Ectodermal cell (in vitro differentiated cells): Measurements from ENCODE around the gene SIRPG.
"Not testable (repeated sequence)": the region's sequence is repeated elsewhere in the genome, so short reads cannot be mapped to it uniquely, and the experiment has no call there.

Experiments
- H3K27ac ChIP-seq: 2 replicates; pipeline ENCODE4 v1.7.0; 2013; ENCODE audit warnings: mild to moderate bottlenecking, low read depth, low read length; ENCODE audit not compliant: insufficient read depth, poor library complexity, severe bottlenecking
- H3K27me3 ChIP-seq: 2 replicates; pipeline ENCODE4 v1.7.0; 2013; ENCODE audit warnings: mild to moderate bottlenecking, low read length; ENCODE audit not compliant: insufficient read depth, control insufficient read depth, poor library complexity, severe bottlenecking
- H3K36me3 ChIP-seq: one replicate; pipeline ENCODE4 v1.7.0; 2013; ENCODE audit warnings: low read length; ENCODE audit not compliant: control insufficient read depth, insufficient read depth
- H3K4me1 ChIP-seq: one replicate; pipeline ENCODE4 v1.7.0; 2013; ENCODE audit warnings: low read length; ENCODE audit not compliant: control insufficient read depth, insufficient read depth
- H3K4me3 ChIP-seq: 2 replicates; pipeline ENCODE4 v1.7.0; 2013; ENCODE audit warnings: low read depth, low read length, control low read depth; ENCODE audit not compliant: insufficient read depth
- H3K9me3 ChIP-seq: 2 replicates; pipeline ENCODE4 v1.7.0; 2013; ENCODE audit warnings: mild to moderate bottlenecking, low read length, moderate library complexity; ENCODE audit not compliant: control insufficient read depth
- WGBS, 2 experiments: methylation state at CpG; one replicate each; pipeline ENCODE4 v1.1.7; 2013; ENCODE audit warnings: missing lambda C conversion rate in 2 of 2; 5-methylcytosine and 5-hydroxymethylcytosine counted together

Gene SIRPG

DNA sequence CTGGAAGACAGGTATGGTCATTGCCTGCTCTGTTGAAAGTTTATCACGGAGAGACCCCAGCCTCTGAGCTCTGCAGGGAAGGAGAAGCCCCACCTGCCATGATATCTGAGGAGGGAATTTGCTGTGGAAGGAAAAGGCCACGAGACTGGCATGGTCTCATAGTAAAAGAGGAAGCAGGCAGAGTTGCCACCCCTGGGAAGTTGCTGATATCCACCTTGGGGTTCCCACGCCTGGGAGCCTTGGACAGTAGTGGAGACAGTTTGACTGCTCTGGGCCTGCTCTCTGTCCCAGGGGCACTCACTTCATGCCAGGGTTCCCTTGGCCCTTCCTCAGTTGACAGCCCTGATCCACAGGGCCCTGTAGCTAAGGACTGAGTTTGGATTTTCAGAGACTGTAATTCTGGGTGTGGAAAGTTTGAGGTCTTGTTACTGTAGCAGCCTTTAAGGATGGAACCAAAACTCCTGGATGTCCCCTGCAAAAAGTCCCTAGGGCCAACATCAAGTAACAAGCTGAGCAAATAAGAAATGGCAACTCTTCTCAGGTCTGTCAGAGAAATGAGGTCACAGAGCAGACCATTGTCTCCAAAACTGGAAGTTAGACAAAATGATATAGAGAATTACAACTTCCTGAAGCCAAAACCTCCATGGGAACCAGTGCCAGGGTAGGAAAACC lies 30.9 kb downstream of the SIRPG start:
- H3K9me3 ChIP-seq: no peaks in the 10 kb centered on the region
- H3K4me3 ChIP-seq: no peak overlapping the region
- no peaks in the 10 kb centered on the region for H3K4me1 ChIP-seq
- 92 to 93% methylated on average over 3 of the region's 3 CpGs for WGBS, 2 experiments
- H3K27me3 ChIP-seq: no peaks in the 10 kb centered on the region
- no peak overlapping the region for H3K27ac ChIP-seq
- H3K36me3 ChIP-seq: no peaks in the 10 kb centered on the region

DNA sequence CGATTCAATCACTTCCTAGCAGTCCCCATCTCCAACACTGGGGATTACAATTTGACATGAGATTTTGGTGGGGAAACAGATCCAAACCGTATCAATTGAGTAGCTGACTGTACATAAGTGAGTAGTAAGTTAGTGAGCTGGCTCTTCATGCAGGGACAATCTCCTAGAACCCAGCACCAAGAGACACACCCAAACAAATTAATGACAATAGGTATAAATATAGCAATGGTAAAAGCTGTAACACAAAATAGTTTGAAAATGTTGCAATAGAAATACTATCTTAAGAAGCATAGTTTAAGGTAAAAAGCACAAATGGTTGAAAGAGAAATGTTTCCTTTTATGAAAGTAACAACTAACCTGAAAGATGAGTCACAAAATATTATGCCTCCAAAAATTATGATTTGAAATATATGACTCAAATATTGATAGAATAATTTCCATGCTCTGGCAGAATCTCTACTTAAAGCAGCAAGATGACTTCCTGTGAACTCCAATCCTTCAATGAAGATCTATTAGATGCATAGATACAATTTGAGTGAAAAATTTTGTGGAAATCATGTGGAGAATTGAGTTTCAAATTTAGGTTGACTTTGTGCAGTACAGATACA lies 32.4 kb downstream of the SIRPG start:
- no peaks in the 10 kb centered on the region for H3K4me1 ChIP-seq
- no peak overlapping the region for H3K27ac ChIP-seq
- no peak overlapping the region for H3K4me3 ChIP-seq
- no peaks in the 10 kb centered on the region for H3K9me3 ChIP-seq
- no peaks in the 10 kb centered on the region for H3K36me3 ChIP-seq
- H3K27me3 ChIP-seq: no peaks in the 10 kb centered on the region
- 86 to 100% methylated on average over 2 of the region's 2 CpGs for WGBS, 2 experiments

DNA sequence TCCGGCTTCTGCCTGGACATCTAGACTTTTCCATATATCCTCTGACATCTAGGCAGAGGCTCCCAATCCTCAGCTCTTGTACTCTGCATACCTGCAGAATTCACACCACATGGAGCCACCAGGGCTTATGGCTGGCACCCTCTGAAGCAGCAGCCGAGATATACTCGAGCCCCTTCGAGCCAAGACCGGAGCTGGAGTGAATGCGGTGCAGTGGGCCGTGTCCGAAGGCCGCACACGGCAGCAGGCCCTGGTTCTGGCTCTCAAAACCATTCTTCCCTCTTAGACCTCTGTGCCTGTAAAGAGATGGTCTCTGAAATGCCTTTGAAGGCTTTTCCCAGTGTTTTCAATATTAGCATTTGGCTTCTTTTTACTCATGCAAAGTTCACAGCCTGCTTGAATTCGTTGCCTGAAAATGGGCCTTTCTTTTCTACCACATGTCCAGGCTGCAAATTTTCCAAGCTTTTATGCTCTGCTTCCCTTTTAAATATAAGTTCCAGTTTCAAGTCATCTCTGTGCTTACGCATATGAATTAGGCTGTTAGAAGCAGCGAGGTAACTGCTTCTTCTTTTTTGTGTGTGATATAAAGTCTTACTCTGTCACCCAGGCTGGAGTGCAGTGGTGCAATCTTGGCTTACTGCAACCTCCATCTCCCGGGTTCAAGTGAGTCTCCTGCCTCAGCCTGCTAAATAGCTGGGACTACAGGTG lies 33.9 kb downstream of the SIRPG start:
- Histone ChIP-seq H3K27ac (no peak overlapping the region), H3K27me3 (no peaks in the 10 kb centered on the region), H3K36me3 (no peaks in the 10 kb centered on the region), H3K4me3 (no peak overlapping the region), H3K4me1 (no peaks in the 10 kb centered on the region), H3K9me3 (no peaks in the 10 kb centered on the region)
- 91 to 92% methylated on average over 14 of the region's 14 CpGs for WGBS, 2 experiments

DNA sequence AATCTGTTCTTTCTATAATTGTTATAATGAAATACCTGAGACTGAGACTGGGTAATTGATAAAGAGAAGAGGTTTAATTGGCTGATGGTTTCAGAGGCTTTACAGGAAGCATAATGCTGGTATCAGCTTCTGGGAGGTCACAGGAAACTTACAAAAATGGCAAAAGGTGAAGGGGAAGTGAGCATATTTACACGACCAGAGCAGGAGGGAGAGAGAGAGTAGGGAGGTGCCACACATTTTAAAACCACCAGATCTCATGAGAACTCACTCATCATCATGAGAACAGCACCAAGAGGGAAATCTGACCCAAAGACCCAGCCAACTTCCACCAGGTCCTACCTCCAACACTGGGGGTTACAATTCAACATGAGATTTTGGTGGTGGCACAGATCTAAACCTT lies 35.1 kb downstream of the SIRPG start:
- no peak overlapping the region for H3K27ac ChIP-seq
- no peaks in the 10 kb centered on the region for H3K27me3 ChIP-seq
- no peaks in the 10 kb centered on the region for H3K9me3 ChIP-seq
- H3K4me1 ChIP-seq: no peaks in the 10 kb centered on the region
- WGBS, 2 experiments: 71% methylated on average over 1 of the region's 1 CpG; no CpG with 5 or more reads in 1 of the 2 experiments
- no peaks in the 10 kb centered on the region for H3K36me3 ChIP-seq
- no peak overlapping the region for H3K4me3 ChIP-seq

DNA sequence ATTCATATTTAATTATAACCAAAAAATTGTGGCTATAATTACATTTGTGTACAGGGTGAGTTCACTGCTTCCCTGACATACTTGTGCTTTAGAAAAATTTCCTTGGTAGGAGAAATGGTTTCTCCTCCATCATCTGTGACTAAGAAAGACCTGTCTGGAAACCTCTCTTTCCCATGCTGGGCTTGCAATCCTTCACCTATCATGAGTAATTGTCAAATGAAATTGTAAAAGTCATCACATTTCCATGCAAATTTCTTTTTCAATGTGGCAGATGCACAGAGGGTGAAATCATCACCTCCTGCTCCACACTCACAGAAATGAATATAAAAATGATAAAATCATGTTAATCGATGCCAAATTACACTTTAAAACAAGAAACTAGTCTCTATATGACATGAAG lies 36.3 kb downstream of the SIRPG start:
- Histone ChIP-seq H3K4me3 (no peak overlapping the region), H3K27ac (no peak overlapping the region), H3K36me3 (no peaks in the 10 kb centered on the region), H3K4me1 (no peaks in the 10 kb centered on the region), H3K9me3 (no peaks in the 10 kb centered on the region), H3K27me3 (no peaks in the 10 kb centered on the region)
- 90% methylated on average over 1 of the region's 1 CpG; no CpG with 5 or more reads in 1 of the 2 experiments for WGBS, 2 experiments

DNA sequence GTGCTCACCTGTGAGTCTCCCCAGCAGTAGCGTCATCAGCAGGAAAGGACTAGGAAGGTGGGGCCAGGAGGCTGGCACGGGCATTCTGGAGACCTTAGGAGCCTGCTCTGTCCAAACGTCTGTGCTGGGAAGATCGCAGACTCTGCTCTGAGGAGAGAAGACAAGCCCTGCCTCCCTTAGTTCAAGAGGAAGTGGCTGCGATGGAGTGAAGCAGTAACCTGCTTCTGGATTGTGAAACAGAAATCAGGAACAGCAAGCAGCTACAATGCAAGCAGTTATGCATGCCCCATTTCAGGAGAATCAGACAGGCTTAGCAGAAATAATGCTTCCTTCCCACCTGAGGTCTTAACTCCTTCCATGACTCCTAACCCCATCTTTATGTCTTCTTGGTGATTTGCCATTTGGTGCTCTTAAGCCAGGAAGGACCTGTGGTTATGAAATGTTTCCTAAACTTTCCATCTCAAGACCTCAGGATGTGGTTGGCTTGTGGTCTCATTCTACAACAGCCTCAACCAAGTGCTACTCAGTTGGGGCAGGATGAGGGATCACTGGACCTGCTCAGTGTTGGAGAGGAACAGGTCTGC lies 37.6 kb downstream of the SIRPG start, which contains the start of gene SIRPB1:
Gene SIRPB1, minus strand, starts transcription at position 149 of the 584 bp plus-strand sequence. Its CDS starts 65 bp downstream, at position 84.
- WGBS, 2 experiments: 90 to 92% methylated on average over 5 of the region's 5 CpGs
- Histone ChIP-seq H3K36me3 (no peaks in the 10 kb centered on the region), H3K4me1 (no peaks in the 10 kb centered on the region), H3K9me3 (no peaks in the 10 kb centered on the region), H3K4me3 (no peak within 1 kb of the TSS), H3K27me3 (no peaks in the 10 kb centered on the region), H3K27ac (no peak within 1 kb of the TSS)

DNA sequence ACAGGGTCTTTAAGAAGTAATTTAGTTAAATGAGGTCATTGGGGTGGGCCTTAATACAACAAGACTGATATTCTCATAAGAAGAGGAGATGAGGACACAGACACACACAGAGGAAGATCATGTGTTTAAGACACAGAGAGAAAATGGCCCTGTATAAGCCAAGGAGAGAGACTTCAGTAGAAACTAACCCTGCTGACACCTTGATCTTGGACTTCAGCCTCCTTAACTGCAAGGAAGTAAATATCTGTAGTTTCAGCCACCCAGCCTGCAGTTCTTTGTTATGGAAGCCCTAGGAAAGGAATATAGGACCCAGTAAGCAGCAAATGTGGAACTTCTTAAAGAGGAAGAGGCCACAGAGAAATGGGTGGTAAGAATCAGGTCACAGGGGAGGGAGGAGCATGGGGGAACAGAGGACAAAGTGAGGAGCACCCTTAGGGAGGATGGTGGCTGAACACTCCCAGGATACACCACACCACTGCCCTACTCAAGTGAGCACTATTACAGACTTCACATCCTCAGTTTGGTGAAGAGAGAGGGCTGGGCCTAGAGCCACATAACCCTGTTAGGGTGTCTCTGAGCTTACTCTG lies 38.5 kb downstream of the SIRPG start:
- Histone ChIP-seq H3K4me3 (no peak overlapping the region), H3K9me3 (no peaks in the 10 kb centered on the region), H3K27me3 (no peaks in the 10 kb centered on the region), H3K27ac (no peak overlapping the region), H3K4me1 (no peaks in the 10 kb centered on the region), H3K36me3 (no peaks in the 10 kb centered on the region)

DNA sequence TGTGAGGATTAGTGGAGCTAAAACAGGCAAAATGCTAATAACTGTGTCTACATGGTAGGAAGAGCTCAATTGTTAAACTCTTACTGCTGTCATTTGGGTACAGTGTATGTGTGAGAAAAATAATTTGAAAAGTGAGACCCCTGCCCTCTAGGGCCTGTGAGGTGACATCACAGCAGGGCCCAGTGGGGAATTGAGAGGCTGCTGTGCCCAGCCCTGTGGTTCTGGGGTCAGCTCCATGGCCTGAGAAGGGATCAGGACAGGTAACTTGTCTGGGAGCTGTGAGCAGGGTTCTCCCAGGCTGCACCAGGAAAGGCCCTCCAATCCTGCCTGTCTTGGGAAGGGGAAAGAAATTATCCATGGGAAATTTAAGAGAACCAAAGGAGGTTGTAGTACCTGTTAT lies 39.1 kb downstream of the SIRPG start:
- Histone ChIP-seq H3K4me3 (no peak overlapping the region), H3K4me1 (no peaks in the 10 kb centered on the region), H3K36me3 (no peaks in the 10 kb centered on the region), H3K9me3 (no peaks in the 10 kb centered on the region), H3K27me3 (no peaks in the 10 kb centered on the region), H3K27ac (no peak overlapping the region)

DNA sequence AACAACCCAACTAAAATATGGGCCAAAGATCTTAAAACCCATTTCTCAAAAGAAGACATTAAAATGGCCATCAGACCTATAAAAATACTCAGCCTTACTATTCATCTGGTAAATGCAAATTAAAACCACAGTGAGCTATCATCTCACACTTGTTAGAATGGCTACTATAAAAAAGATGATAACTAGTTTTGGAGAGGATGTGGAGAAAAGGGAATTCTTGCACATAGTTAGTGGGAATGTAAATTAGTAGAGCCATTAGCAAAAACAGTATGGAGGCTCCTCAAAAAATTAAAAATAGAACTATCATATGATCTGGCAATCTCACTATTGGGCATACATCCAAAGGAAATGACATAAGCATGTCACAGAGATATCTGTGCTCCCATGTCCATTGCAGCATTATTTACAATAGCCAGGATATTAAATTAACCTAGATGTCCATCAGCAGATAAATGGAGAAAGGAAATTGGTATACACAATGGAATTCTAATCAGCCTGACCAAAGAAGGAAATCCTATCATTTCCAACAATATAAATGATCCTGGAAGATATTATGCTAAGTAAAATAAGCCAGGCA lies 40.6 kb downstream of the SIRPG start:
- Histone ChIP-seq H3K27me3 (no peaks in the 10 kb centered on the region), H3K27ac (no peak overlapping the region), H3K9me3 (no peaks in the 10 kb centered on the region), H3K4me1 (no peaks in the 10 kb centered on the region), H3K36me3 (no peaks in the 10 kb centered on the region), H3K4me3 (no peak overlapping the region)

DNA sequence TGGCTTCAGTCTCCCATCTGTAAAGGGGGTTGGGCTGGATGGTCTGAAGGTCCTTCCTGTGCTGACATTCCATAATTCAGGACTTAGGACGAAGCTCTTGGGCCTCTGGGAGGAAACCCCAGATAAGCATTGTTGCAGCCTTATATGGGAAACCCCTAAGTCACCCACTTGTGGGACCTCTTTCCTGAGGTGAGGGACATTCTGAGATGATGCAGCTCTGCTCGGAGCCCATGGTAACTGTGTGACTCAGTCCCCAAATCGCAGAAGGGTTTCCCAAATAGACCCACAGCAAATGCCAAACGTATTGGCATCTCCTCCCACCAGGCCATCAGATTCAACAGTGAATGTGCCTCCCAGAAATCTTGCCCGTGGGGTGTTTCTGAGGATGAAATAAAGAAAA lies 47.2 kb downstream of the SIRPG start:
- not testable (repeated sequence) for H3K9me3 ChIP-seq, H3K4me3 ChIP-seq, H3K36me3 ChIP-seq, H3K27me3 ChIP-seq, H3K27ac ChIP-seq, H3K4me1 ChIP-seq
- no CpG with 5 or more reads among the region's 5 CpGs for WGBS, 2 experiments
